ENCODE measurements around the gene TNFRSF17. TPM values are rescaled to one million over a fixed set of nuclear protein-coding genes. Genes with fewer than 3 reads are reported as not detected.

The TNFRSF17 gene
- total RNA-seq, 1 donor from 2014 or later, result 0.41 TPM

DNA sequence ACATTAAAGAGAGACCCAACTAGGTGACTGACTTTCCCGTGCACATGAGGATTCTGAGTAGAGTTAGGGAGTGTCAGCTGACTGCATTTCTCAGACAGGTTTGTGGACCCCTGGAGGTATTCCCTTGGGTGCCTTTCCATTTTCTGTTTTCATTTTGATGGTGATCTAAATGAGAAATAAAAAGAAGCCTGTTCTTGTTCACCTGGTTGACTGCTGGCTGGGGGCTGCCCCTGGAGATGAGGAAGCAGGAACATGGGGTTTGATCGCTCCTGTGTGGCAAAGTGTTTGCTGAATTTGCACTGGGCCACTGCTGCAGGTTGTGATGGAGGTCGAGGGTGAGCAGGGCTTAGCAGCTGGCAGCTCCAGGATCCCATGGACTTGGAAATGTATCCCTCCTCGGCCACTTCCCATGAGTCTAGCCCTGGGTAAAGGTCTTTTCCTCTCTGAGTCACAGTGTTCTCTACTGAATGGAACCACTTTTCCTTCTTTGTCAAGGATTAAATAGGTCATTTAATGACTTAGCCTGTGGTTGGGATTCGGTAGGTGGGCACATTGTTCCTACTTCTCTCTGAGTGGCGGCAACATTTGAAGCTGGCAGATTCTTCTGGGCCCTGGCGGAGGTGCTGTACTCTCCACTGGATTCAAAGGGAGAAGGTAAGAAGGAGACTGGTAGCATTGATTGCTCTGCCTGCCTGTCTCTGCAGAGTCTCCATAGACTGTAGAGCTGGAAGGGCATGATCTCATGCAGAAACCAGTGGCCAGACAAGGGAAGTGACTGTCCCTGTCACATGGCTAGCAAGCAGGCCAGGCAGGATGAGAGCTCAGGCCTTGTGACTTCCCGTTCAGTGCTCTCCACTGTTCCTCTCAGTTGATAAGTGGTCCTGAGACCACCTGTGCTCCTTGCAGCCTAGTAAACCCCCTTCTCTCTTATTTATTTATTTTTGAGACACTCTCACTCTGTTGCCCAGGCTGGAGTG lies 29.4 kb downstream of the TNFRSF17 start:
- peaks cover under 1% of the 10 kb centered on the region for H3K36me3 ChIP-seq
- no peaks in the 10 kb centered on the region for H3K9me3 ChIP-seq
- TF ChIP-seq CTCF (IDR thresholded peaks at IDR 0.05), result no peak
- intact Hi-C loops (cut with DNase I), result no loop called here
- DNase-seq, result no peak
- peaks cover 24% of the 10 kb centered on the region for H3K4me1 ChIP-seq
- H3K27me3 ChIP-seq, result no peaks in the 10 kb centered on the region
- peak; percentile 95 for ATAC-seq
- no peak overlapping the region for H3K4me3 ChIP-seq
- H3K27ac ChIP-seq, result peak overlapping the region; percentile 48

DNA sequence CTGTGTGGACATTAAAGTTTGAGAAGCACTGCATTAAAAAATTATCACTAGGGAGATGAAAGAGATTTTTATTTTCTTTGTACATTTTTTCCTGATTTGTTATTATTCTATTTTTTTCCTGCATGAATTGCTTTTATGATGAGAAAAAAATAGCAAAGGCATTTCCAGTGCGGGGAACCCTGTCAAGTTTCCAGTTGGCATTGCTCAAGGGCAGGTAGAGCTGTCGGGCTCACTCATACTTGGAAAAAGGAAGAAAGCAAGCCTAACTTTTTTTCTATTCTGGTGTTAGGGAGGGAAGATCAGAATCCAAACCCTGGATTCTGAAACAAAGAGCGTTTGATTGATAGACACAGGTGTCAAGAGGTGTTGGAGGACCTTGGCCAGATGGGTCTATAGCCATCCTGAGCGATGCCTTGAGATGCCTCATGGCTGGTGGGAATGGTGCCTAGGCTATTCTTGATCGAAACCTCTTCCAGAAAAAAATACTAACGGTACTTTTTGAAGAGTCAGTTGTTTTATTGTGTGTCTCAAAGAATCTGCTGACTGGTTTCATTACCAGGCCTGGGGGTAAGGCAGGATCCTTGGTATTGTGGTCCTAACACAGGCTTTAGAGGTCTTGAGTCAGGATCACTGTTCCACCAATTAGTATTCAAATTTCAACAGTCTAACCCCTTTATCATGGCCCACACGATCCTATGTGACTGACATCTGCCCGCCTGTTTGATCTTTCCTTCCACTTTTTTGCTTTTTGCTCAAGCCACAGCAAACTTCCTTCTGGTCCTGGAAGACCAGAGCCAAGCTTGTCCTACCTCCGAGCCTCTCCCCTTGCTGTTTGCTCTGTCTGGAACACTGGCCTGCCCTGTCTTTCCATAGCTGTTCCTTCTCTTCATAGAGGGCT lies 31.7 kb downstream of the TNFRSF17 start:
- no peak for TF ChIP-seq CTCF (IDR thresholded peaks at IDR 0.05)
- DNase-seq, result no peak
- no peak overlapping the region for H3K4me3 ChIP-seq
- intact Hi-C loops (cut with DNase I), result no loop called here
- peaks cover 14% of the 10 kb centered on the region for H3K36me3 ChIP-seq
- no peaks in the 10 kb centered on the region for H3K27me3 ChIP-seq
- peaks cover 24% of the 10 kb centered on the region for H3K4me1 ChIP-seq
- H3K27ac ChIP-seq, result no peak overlapping the region
- no peak for ATAC-seq
- H3K9me3 ChIP-seq, result no peaks in the 10 kb centered on the region

GRCh38 chr16:12000032-12000431 lies 35.0 kb downstream of the TNFRSF17 start:
- no peaks in the 10 kb centered on the region for H3K4me1 ChIP-seq
- H3K9me3 ChIP-seq, result no peaks in the 10 kb centered on the region
- peaks cover 17% of the 10 kb centered on the region for H3K36me3 ChIP-seq
- no peak overlapping the region for H3K27ac ChIP-seq
- H3K4me3 ChIP-seq, result no peak overlapping the region
- intact Hi-C loops (cut with DNase I), result loop anchor here (10.0 kb wide), 1 partner anchor 65 kb away; no protein-coding TSS in a partner anchor
- no peaks in the 10 kb centered on the region for H3K27me3 ChIP-seq
- TF ChIP-seq CTCF (IDR thresholded peaks at IDR 0.05), result no peak
- DNase-seq (no peak), ATAC-seq (no peak)

- no peaks in the 10 kb centered on the region for H3K9me3 ChIP-seq
- no peak overlapping the region for H3K27ac ChIP-seq
- ATAC-seq, result no peak
- no peak for TF ChIP-seq CTCF (IDR thresholded peaks at IDR 0.05)
- DNase-seq, result no peak
- H3K36me3 ChIP-seq, result peaks cover 17% of the 10 kb centered on the region
- intact Hi-C loops (cut with DNase I), result loop anchor here (10.0 kb wide), 1 partner anchor 62 kb away; no protein-coding TSS in a partner anchor
- no peaks in the 10 kb centered on the region for H3K27me3 ChIP-seq
- H3K4me1 ChIP-seq, result no peaks in the 10 kb centered on the region
- H3K4me3 ChIP-seq, result no peak overlapping the region
These were observed 37.5 kb downstream of the TNFRSF17 start for GRCh38 chr16:12002447-12003006.

- H3K4me1 ChIP-seq, result no peaks in the 10 kb centered on the region
- H3K9me3 ChIP-seq, result no peaks in the 10 kb centered on the region
- H3K36me3 ChIP-seq, result peaks cover 3% of the 10 kb centered on the region
- ATAC-seq (no peak), DNase-seq (no peak)
- no peak for TF ChIP-seq CTCF (IDR thresholded peaks at IDR 0.05)
- no peak overlapping the region for H3K27ac ChIP-seq
- intact Hi-C loops (cut with DNase I), result loop anchor here (10.0 kb wide), 1 partner anchor 58 kb away; no protein-coding TSS in a partner anchor
- no peak overlapping the region for H3K4me3 ChIP-seq
- no peaks in the 10 kb centered on the region for H3K27me3 ChIP-seq
These were observed 41.6 kb downstream of the TNFRSF17 start for GRCh38 chr16:12006637-12007036.
